ENCODE measurements around the gene DOHH. TPM values are rescaled to one million over a fixed set of nuclear protein-coding genes. Genes with fewer than 3 reads are reported as not detected.
A peak's percentile ranks its signal among the peaks of the same experiment; 100 is the strongest.

DOHH gene
- total RNA-seq, 1 donor from 2014 or later = 14.5 TPM

DNA sequence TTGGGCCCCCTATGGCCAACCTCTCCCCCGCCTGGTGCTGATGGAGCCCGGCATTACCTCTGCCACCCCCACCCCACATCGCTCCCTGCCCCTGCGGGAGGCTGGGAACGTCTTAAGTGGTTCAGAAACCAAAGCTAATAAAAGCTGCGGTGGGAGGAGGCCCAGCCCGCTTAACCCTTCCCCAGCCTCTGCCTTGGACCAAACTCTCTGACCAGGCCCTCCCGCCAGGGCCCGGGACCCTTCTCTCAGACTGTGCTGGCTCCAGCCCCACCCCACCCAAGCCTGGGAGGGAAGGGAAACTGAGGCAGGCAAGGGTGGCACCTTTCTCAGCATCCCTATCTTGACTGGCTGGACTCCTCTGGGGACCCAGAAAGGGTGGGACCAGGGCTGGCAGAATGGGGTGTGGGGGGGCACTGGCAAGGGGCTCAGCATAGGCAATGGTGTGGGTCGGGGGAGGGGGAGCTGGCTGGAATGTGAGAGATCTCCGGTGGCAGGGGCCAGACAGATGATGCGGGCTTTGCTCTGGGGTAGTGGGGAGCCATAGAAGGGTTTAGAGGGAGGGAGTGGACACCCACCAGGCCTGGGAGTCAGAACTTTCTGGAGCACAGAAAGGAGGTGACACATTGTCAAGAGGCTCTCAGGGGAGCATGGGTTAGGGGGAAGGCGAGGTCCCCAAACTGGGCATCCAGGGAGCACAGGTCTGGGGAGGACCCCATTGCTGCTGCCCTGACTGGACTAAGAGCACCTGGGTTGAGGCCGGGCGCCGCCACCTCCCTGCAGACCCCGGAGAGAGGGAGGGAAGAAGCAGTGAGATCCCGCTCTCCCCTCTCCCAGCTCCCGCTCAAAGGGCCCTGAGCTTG is 42.0 kb downstream of the DOHH start:
- peak overlapping the region; percentile 96 for H3K27ac Mint-ChIP-seq (ENCODE audit: unreplicated experiment)
- H3K4me1 Mint-ChIP-seq (ENCODE audit: low read depth, unreplicated experiment) = peaks cover 9% of the 10 kb centered on the region
- Histone ChIP-seq H3K27ac (ENCODE audit: low read depth, low read length) (peak overlapping the region; percentile 95), H3K9ac (ENCODE audit: low read length) (peak overlapping the region; percentile 91), H3K36me3 (ENCODE audit: insufficient read depth, low read length) (peaks cover 14% of the 10 kb centered on the region), H4K20me1 (ENCODE audit: insufficient read depth, low read length) (peaks cover 9% of the 10 kb centered on the region), H3K4me1 (ENCODE audit: insufficient read depth, low read length) (peaks cover 32% of the 10 kb centered on the region), H2AFZ (ENCODE audit: low read depth, low read length) (no peak overlapping the region), H3K4me2 (ENCODE audit: low read length) (peak overlapping the region; percentile 83), H3K4me3 (ENCODE audit: insufficient read depth, low read depth, low read length) (no peak overlapping the region), H3K27me3 (ENCODE audit: insufficient read depth, low read length) (no peaks in the 10 kb centered on the region), H3K79me2 (ENCODE audit: insufficient read depth, low read length) (peaks cover 16% of the 10 kb centered on the region), H3K9me3 (ENCODE audit: insufficient read depth, low read depth, low read length) (no peaks in the 10 kb centered on the region)
- DNase-seq (ENCODE audit: low read depth) (peak; percentile 67), FAIRE-seq (no peak)
- H3K9me3 Mint-ChIP-seq (ENCODE audit: unreplicated experiment) = no peaks in the 10 kb centered on the region
- no peaks in the 10 kb centered on the region for H3K27me3 Mint-ChIP-seq (ENCODE audit: low read depth, unreplicated experiment)
- peaks cover 6% of the 10 kb centered on the region for H3K36me3 Mint-ChIP-seq (ENCODE audit: low read depth, unreplicated experiment)
- TF ChIP-seq, protein P1, sequence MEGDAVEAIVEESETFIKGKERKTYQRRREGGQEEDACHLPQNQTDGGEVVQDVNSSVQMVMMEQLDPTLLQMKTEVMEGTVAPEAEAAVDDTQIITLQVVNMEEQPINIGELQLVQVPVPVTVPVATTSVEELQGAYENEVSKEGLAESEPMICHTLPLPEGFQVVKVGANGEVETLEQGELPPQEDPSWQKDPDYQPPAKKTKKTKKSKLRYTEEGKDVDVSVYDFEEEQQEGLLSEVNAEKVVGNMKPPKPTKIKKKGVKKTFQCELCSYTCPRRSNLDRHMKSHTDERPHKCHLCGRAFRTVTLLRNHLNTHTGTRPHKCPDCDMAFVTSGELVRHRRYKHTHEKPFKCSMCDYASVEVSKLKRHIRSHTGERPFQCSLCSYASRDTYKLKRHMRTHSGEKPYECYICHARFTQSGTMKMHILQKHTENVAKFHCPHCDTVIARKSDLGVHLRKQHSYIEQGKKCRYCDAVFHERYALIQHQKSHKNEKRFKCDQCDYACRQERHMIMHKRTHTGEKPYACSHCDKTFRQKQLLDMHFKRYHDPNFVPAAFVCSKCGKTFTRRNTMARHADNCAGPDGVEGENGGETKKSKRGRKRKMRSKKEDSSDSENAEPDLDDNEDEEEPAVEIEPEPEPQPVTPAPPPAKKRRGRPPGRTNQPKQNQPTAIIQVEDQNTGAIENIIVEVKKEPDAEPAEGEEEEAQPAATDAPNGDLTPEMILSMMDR (IDR thresholded peaks at IDR 0.05; ENCODE audit: insufficient read depth, low read depth, low read length) = no peak
- no peak for TF ChIP-seq EZH2 (IDR thresholded peaks at IDR 0.05; ENCODE audit: insufficient read depth, low read length)
- H3K4me3 Mint-ChIP-seq (ENCODE audit: unreplicated experiment) = peak overlapping the region; percentile 27

DNA sequence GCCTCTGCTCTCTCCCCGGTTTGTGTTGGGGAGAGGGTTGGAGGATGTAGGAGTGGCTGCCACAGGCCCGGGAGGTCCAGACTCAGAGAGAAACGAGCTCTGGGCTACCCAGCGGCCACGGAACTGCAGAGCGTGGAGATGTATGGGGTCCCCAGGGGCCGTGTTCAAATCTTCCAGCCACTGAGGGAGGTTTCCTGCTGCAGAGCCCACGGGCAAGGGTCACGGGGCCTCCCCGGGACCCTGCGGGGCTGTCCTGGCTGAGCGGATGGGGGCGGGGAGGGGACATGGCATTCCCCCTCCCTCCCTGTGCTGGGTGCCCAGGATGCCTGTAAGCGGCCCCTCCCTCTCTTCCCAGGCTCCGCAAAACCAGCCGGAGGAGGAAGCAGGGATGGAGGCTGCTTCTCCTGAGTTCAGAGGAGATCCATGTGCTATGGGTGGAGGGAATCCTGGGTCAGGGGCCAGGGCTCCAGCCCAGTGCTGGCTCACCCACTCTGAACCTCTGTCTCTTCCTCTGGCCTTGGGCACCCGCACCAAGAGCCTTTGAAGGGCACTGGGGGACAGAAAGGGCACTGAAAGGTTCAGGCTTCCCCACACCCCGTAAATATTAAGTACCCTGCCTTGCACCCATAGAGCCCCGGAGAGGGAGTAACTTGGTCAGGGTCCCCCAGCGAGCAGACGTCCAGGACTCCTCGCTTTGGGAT is 42.8 kb downstream of the DOHH start:
- peaks cover 32% of the 10 kb centered on the region for H3K4me1 ChIP-seq (ENCODE audit: insufficient read depth, low read length)
- H3K9ac ChIP-seq (ENCODE audit: low read length) = peak overlapping the region; percentile 91
- peaks cover 9% of the 10 kb centered on the region for H4K20me1 ChIP-seq (ENCODE audit: insufficient read depth, low read length)
- FAIRE-seq = no peak
- H2AFZ ChIP-seq (ENCODE audit: low read depth, low read length) = no peak overlapping the region
- Mint-ChIP-seq H3K27me3 (ENCODE audit: low read depth, unreplicated experiment) (no peaks in the 10 kb centered on the region), H3K27ac (ENCODE audit: unreplicated experiment) (peak overlapping the region; percentile 96), H3K9me3 (ENCODE audit: unreplicated experiment) (no peaks in the 10 kb centered on the region), H3K4me3 (ENCODE audit: unreplicated experiment) (no peak overlapping the region), H3K36me3 (ENCODE audit: low read depth, unreplicated experiment) (peaks cover 8% of the 10 kb centered on the region), H3K4me1 (ENCODE audit: low read depth, unreplicated experiment) (peaks cover 6% of the 10 kb centered on the region)
- H3K27ac ChIP-seq (ENCODE audit: low read depth, low read length) = peak overlapping the region; percentile 95
- H3K9me3 ChIP-seq (ENCODE audit: insufficient read depth, low read depth, low read length) = no peaks in the 10 kb centered on the region
- H3K27me3 ChIP-seq (ENCODE audit: insufficient read depth, low read length) = no peaks in the 10 kb centered on the region
- H3K4me2 ChIP-seq (ENCODE audit: low read length) = peak overlapping the region; percentile 83
- peaks cover 16% of the 10 kb centered on the region for H3K36me3 ChIP-seq (ENCODE audit: insufficient read depth, low read length)
- no peak for DNase-seq (ENCODE audit: low read depth)
- peaks cover 23% of the 10 kb centered on the region for H3K79me2 ChIP-seq (ENCODE audit: insufficient read depth, low read length)
- TF ChIP-seq EZH2 (IDR thresholded peaks at IDR 0.05; ENCODE audit: insufficient read depth, low read length) = no peak
- TF ChIP-seq, protein P1 (IDR thresholded peaks at IDR 0.05; ENCODE audit: insufficient read depth, low read depth, low read length) = no peak
- H3K4me3 ChIP-seq (ENCODE audit: insufficient read depth, low read depth, low read length) = no peak overlapping the region
